GM18505 (cell line): ENCODE data around the gene ZDHHC9.

Experiments used
- ATAC-seq: cut with Tn5 transposase; IDR thresholded peaks from one replicate; pipeline ENCODE4 v1.9.1; 2021; ENCODE audit not compliant: unreplicated experiment
- POLR2A ChIP-seq: IDR thresholded peaks from 4 replicates; pipeline ENCODE4 v1.6.1; 2011; ENCODE audit warnings: borderline replicate concordance; ENCODE audit not compliant: insufficient read depth, insufficient read length; ENCODE audit errors: extremely low read depth

Gene ZDHHC9

GRCh38 chrX:129754056-129755024, 89.3 kb downstream of the ZDHHC9 start:
- no peak for ATAC-seq
- TF ChIP-seq POLR2A: no peak
